ENCODE data around the gene CASP8AP2.

DNA sequence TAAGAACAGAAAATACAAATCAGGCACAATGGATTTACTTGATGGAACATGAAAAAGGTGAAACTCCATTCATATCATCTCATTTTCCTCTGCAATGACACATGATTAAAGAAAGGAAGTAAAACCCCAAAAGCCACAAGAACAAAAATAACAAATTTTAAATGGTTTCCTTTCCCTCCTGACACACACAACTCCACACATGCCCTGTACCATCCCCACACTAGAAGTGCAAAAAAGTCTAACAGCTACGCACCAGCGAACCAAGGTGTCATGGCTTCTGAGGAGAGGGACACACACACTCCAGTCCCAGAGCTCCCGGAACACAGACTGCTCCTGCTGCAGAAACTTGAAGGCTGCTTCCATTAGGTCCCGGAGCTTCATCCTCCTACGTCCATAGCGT is 35.4 kb upstream of the CASP8AP2 start:
- no peak for TF ChIP-seq POLR2AphosphoS5 (IDR thresholded peaks at IDR 0.05; ENCODE audit: low read depth, low read length)
- TF ChIP-seq, protein P1, sequence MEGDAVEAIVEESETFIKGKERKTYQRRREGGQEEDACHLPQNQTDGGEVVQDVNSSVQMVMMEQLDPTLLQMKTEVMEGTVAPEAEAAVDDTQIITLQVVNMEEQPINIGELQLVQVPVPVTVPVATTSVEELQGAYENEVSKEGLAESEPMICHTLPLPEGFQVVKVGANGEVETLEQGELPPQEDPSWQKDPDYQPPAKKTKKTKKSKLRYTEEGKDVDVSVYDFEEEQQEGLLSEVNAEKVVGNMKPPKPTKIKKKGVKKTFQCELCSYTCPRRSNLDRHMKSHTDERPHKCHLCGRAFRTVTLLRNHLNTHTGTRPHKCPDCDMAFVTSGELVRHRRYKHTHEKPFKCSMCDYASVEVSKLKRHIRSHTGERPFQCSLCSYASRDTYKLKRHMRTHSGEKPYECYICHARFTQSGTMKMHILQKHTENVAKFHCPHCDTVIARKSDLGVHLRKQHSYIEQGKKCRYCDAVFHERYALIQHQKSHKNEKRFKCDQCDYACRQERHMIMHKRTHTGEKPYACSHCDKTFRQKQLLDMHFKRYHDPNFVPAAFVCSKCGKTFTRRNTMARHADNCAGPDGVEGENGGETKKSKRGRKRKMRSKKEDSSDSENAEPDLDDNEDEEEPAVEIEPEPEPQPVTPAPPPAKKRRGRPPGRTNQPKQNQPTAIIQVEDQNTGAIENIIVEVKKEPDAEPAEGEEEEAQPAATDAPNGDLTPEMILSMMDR (IDR thresholded peaks at IDR 0.05): no peak
- TF ChIP-seq, protein P2, sequence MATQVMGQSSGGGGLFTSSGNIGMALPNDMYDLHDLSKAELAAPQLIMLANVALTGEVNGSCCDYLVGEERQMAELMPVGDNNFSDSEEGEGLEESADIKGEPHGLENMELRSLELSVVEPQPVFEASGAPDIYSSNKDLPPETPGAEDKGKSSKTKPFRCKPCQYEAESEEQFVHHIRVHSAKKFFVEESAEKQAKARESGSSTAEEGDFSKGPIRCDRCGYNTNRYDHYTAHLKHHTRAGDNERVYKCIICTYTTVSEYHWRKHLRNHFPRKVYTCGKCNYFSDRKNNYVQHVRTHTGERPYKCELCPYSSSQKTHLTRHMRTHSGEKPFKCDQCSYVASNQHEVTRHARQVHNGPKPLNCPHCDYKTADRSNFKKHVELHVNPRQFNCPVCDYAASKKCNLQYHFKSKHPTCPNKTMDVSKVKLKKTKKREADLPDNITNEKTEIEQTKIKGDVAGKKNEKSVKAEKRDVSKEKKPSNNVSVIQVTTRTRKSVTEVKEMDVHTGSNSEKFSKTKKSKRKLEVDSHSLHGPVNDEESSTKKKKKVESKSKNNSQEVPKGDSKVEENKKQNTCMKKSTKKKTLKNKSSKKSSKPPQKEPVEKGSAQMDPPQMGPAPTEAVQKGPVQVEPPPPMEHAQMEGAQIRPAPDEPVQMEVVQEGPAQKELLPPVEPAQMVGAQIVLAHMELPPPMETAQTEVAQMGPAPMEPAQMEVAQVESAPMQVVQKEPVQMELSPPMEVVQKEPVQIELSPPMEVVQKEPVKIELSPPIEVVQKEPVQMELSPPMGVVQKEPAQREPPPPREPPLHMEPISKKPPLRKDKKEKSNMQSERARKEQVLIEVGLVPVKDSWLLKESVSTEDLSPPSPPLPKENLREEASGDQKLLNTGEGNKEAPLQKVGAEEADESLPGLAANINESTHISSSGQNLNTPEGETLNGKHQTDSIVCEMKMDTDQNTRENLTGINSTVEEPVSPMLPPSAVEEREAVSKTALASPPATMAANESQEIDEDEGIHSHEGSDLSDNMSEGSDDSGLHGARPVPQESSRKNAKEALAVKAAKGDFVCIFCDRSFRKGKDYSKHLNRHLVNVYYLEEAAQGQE (IDR thresholded peaks at IDR 0.05; ENCODE audit: insufficient read depth in 1 of 2, low read depth in 2 of 2, low read length in 1 of 2): no peak
